HG02943 (cell line): ENCODE results near the gene MBOAT7.

ENCODE experiments used
- ATAC-seq: cut with Tn5 transposase; IDR thresholded peaks from one replicate; pipeline ENCODE4 v1.9.1; 2021; ENCODE audit warnings: mild to moderate bottlenecking, low read depth, moderate library complexity; ENCODE audit not compliant: unreplicated experiment

Gene MBOAT7

GRCh38 chr19:54164369-54165068 lies 24.9 kb downstream of the MBOAT7 start:
- no peak for ATAC-seq

- ATAC-seq = no peak
Measured at GRCh38 chr19:54162884-54163283, 26.5 kb downstream of the MBOAT7 start.

GRCh38 chr19:54162241-54162805 lies 27.1 kb downstream of the MBOAT7 start:
- ATAC-seq = no peak

- ATAC-seq = no peak
Measured at GRCh38 chr19:54160854-54161253, 28.5 kb downstream of the MBOAT7 start.

GRCh38 chr19:54160182-54160811 lies 29.1 kb downstream of the MBOAT7 start:
- peak; percentile 1 for ATAC-seq

- peak; percentile 91 for ATAC-seq
Measured at GRCh38 chr19:54159352-54160181, 29.8 kb downstream of the MBOAT7 start, which contains the start of gene LENG1. Gene LENG1, minus strand, starts transcription at chr19:54159721. Its CDS starts 26 bp downstream, at chr19:54159695.

- ATAC-seq = no peak
Measured at GRCh38 chr19:54158812-54159351, 30.5 kb downstream of the MBOAT7 start.

- no peak for ATAC-seq
Measured at GRCh38 chr19:54156953-54157352, 32.4 kb downstream of the MBOAT7 start.

- no peak for ATAC-seq
Measured at GRCh38 chr19:54156490-54156889, 32.9 kb downstream of the MBOAT7 start.

GRCh38 chr19:54155694-54156093 lies 33.7 kb downstream of the MBOAT7 start:
- ATAC-seq = no peak

GRCh38 chr19:54154603-54155345 lies 34.6 kb downstream of the MBOAT7 start:
- no peak for ATAC-seq

GRCh38 chr19:54153731-54154326 lies 35.6 kb downstream of the MBOAT7 start:
- ATAC-seq = no peak

GRCh38 chr19:54152878-54153524 lies 36.4 kb downstream of the MBOAT7 start:
- ATAC-seq = no peak

GRCh38 chr19:54152267-54152666 lies 37.1 kb downstream of the MBOAT7 start:
- ATAC-seq = no peak

GRCh38 chr19:54151362-54152035 lies 37.9 kb downstream of the MBOAT7 start:
- ATAC-seq = no peak

GRCh38 chr19:54149021-54149812 lies 40.2 kb downstream of the MBOAT7 start:
- no peak for ATAC-seq

GRCh38 chr19:54148158-54148557 lies 41.2 kb downstream of the MBOAT7 start:
- ATAC-seq = no peak

- ATAC-seq = no peak
Measured at GRCh38 chr19:54147676-54148075, 41.7 kb downstream of the MBOAT7 start.
